Prostate gland (tissue), 2 donors: Measurements from ENCODE around the gene CRIM1. TPM values are rescaled to one million over a fixed set of nuclear protein-coding genes. Genes with fewer than 3 reads are reported as not detected.

Experiments
- DNase-seq: peaks from one replicate; pipeline ENCODE4 v3.0.0-alpha.2; 2019; ENCODE audit warnings: low spot score
- H3K27ac ChIP-seq, 2 donors: fragments of 200-600 bp; sonication (generic); 2 replicates each; pipeline ENCODE4 v1.5.1; 2017 to 2019
- H3K27me3 ChIP-seq: fragments of 200-600 bp; sonication (generic); replicated peaks from 2 replicates; pipeline ENCODE4 v1.5.1; 2019; ENCODE audit not compliant: insufficient read depth
- H3K36me3 ChIP-seq, 2 donors: fragments of 200-600 bp; sonication (generic); 1 replicate in 1 of 2; 2 replicates in 1 of 2; pipeline versions ENCODE4 v1.5.1 to v1.8.1; 2017 to 2019
- H3K4me1 ChIP-seq: fragments of 200-600 bp; sonication (generic); replicated peaks from 2 replicates; pipeline ENCODE4 v1.5.1; 2019
- H3K4me3 ChIP-seq, 2 donors: fragments of 200-600 bp; sonication (generic); 2 replicates each; pipeline ENCODE4 v1.5.1; 2017 to 2019
- H3K9me3 ChIP-seq: fragments of 200-600 bp; sonication (generic); 2 replicates; pipeline ENCODE4 v1.5.1; 2017
- CTCF ChIP-seq, 4 experiments: fragments of 200-600 bp in 2 of 4; fragments of 450-650 bp in 2 of 4; sonication (generic) in 2 of 4; IDR thresholded peaks; 1 replicate in 3 of 4; 2 replicates in 1 of 4; pipeline ENCODE4 v1.5.1; 2016 to 2019; ENCODE audit warnings: antibody characterized with exemption in 4 of 4, mild to moderate bottlenecking in 2 of 4, moderate library complexity in 2 of 4
- POLR2A ChIP-seq: fragments of 450-650 bp; IDR thresholded peaks from one replicate; pipeline ENCODE4 v1.6.1; 2016; ENCODE audit warnings: antibody characterized with exemption, mild to moderate bottlenecking
- POLR2AphosphoS5 ChIP-seq: sonication (generic); formaldehyde crosslinking; IDR thresholded peaks from one replicate; pipeline ENCODE4 v1.6.1; 2017; ENCODE audit warnings: antibody characterized with exemption
- WGBS: methylation state at CpG from one replicate; pipeline ENCODE4 v1.1.5; 2018; 5-methylcytosine and 5-hydroxymethylcytosine counted together
- intact Hi-C: fragments of 100-400 bp; cut with DNase I; formaldehyde crosslinking; loops from one replicate; pipeline ENCODE4 v1.14.2; 2022
- total RNA-seq, 2 donors: library from RNA; depleted of rRNA; stranded (reverse); fragments of >200 nt; gene quantifications; one replicate each; pipeline ENCODE4 v1.1.0, GENCODE V29; 2016

CRIM1 gene
- total RNA-seq, 2 donors from 2014 or later, result 55.2 to 101 TPM

- 71% methylated on average over 6 of the region's 6 CpGs for WGBS
- no peak overlapping the region for H3K27ac ChIP-seq
Observed at GRCh38 chr2:36420569-36421181, 65.1 kb downstream of the CRIM1 start.

GRCh38 chr2:36421379-36421778, 65.8 kb downstream of the CRIM1 start:
- Histone ChIP-seq H3K9me3 (no peaks in the 10 kb centered on the region), H3K4me1 (peaks cover 3% of the 10 kb centered on the region), H3K27me3 (no peaks in the 10 kb centered on the region), H3K27ac (no peak overlapping the region), H3K36me3 (no peaks in the 10 kb centered on the region), H3K4me3 (no peak overlapping the region)
- 96% methylated on average over 3 of the region's 3 CpGs for WGBS
- no peak for DNase-seq
- intact Hi-C loops, result no loop called here
- TF ChIP-seq POLR2AphosphoS5 (no peak), POLR2A (no peak), CTCF (IDR thresholded peaks at IDR 0.05) (no peak)

More at GRCh38 chr2:36420569-36421181, 65.1 kb downstream of the CRIM1 start:
- no peak overlapping the region for H3K4me3 ChIP-seq
- intact Hi-C loops, result no loop called here
- TF ChIP-seq POLR2A (no peak), POLR2AphosphoS5 (no peak), CTCF (IDR thresholded peaks at IDR 0.05) (no peak)
- H3K4me1 ChIP-seq, result peaks cover 3% of the 10 kb centered on the region
- DNase-seq, result no peak
- H3K9me3 ChIP-seq, result no peaks in the 10 kb centered on the region
- no peaks in the 10 kb centered on the region for H3K27me3 ChIP-seq
- H3K36me3 ChIP-seq, result no peaks in the 10 kb centered on the region

GRCh38 chr2:36423172-36423571, 67.6 kb downstream of the CRIM1 start:
- Histone ChIP-seq H3K4me3 (no peak overlapping the region), H3K4me1 (no peaks in the 10 kb centered on the region), H3K27me3 (no peaks in the 10 kb centered on the region), H3K27ac (no peak overlapping the region), H3K9me3 (no peaks in the 10 kb centered on the region), H3K36me3 (no peaks in the 10 kb centered on the region)
- no peak for TF ChIP-seq POLR2A
- no peak for TF ChIP-seq POLR2AphosphoS5
- no peak for TF ChIP-seq CTCF (IDR thresholded peaks at IDR 0.05)
- 64% methylated on average over 5 of the region's 5 CpGs for WGBS
- DNase-seq, result no peak
- intact Hi-C loops, result no loop called here

GRCh38 chr2:36423619-36424120, 68.1 kb downstream of the CRIM1 start:
- no peak overlapping the region for H3K27ac ChIP-seq
- H3K9me3 ChIP-seq, result no peaks in the 10 kb centered on the region
- H3K27me3 ChIP-seq, result no peaks in the 10 kb centered on the region
- intact Hi-C loops, result no loop called here
- 100% methylated on average over 1 of the region's 1 CpG for WGBS
- TF ChIP-seq CTCF (IDR thresholded peaks at IDR 0.05) (no peak), POLR2AphosphoS5 (no peak), POLR2A (no peak)
- DNase-seq, result no peak
- no peaks in the 10 kb centered on the region for H3K36me3 ChIP-seq
- H3K4me1 ChIP-seq, result no peaks in the 10 kb centered on the region
- no peak overlapping the region for H3K4me3 ChIP-seq

GRCh38 chr2:36425608-36426355, 70.2 kb downstream of the CRIM1 start:
- no peak overlapping the region for H3K27ac ChIP-seq
- no peaks in the 10 kb centered on the region for H3K9me3 ChIP-seq
- no peaks in the 10 kb centered on the region for H3K4me1 ChIP-seq
- H3K27me3 ChIP-seq, result no peaks in the 10 kb centered on the region
- intact Hi-C loops, result no loop called here
- TF ChIP-seq POLR2AphosphoS5, result no peak
- no peak for TF ChIP-seq POLR2A
- no peak for TF ChIP-seq CTCF (IDR thresholded peaks at IDR 0.05)
- DNase-seq, result no peak
- no peak overlapping the region for H3K4me3 ChIP-seq
- 78% methylated on average over 3 of the region's 3 CpGs for whole genome bisulfite sequencing
- H3K36me3 ChIP-seq, result no peaks in the 10 kb centered on the region
